OCI-LY3 (cell line): Measurements from ENCODE around the gene OLFM4.

Source experiments
- H2AFZ ChIP-seq: fragments of 200-600, 300-600 bp; shearing (Covaris generic); 2 replicates; pipeline ENCODE4 v1.6.0; 2014; ENCODE audit warnings: antibody characterized with exemption, low read depth, low read length
- H3K27ac ChIP-seq: fragments of 200-600, 300-600 bp; sonication (generic); 2 replicates; pipeline ENCODE4 v1.5.1; 2014; ENCODE audit warnings: mild to moderate bottlenecking, low read length, moderate library complexity, mixed read lengths
- H3K27me3 ChIP-seq: fragments of 200-600, 300-600 bp; sonication (generic); 2 replicates; pipeline ENCODE4 v1.6.1; 2014; ENCODE audit warnings: low read depth, low read length, mixed read lengths
- H3K36me3 ChIP-seq: fragments of 200-600, 300-600 bp; sonication (generic); replicated peaks from 2 replicates; pipeline ENCODE3; 2014; ENCODE audit warnings: low read depth, low read length, mixed read lengths
- H3K4me1 ChIP-seq: fragments of 300-600, 200-600 bp; sonication (generic); 2 replicates; pipeline ENCODE4 v1.6.1; 2014; ENCODE audit warnings: low read length, mixed read lengths
- H3K4me2 ChIP-seq: fragments of 200-600, 300-600 bp; sonication (generic); 2 replicates; pipeline ENCODE4 v1.6.1; 2014; ENCODE audit warnings: low read length, mixed read lengths
- H3K4me3 ChIP-seq: fragments of 300-600, 200-600 bp; sonication (generic); 2 replicates; pipeline ENCODE4 v1.5.1; 2014; ENCODE audit warnings: antibody characterized with exemption, mild to moderate bottlenecking, low read length, moderate library complexity
- H3K79me2 ChIP-seq: fragments of 300-600, 200-600 bp; shearing (Covaris generic); 2 replicates; pipeline ENCODE4 v1.6.1; 2014; ENCODE audit warnings: mild to moderate bottlenecking, low read length, mixed read lengths
- H3K9ac ChIP-seq: fragments of 300-600, 200-600 bp; shearing (Covaris generic); 2 replicates; pipeline ENCODE4 v1.6.0; 2014; ENCODE audit warnings: mild to moderate bottlenecking, low read length, moderate library complexity
- H3K9me3 ChIP-seq: fragments of 200-600, 300-600 bp; shearing (Covaris generic); 2 replicates; pipeline ENCODE4 v1.6.1; 2014; ENCODE audit warnings: low read length, mixed read lengths; ENCODE audit not compliant: insufficient read depth
- H4K20me1 ChIP-seq: fragments of 200-600, 300-600 bp; sonication (generic); 2 replicates; pipeline ENCODE4 v1.6.1; 2016; ENCODE audit warnings: low read length, mixed read lengths; ENCODE audit not compliant: insufficient read depth
- CTCF ChIP-seq: fragments of 200-600, 300-600 bp; sonication (generic); IDR thresholded peaks from 2 replicates; pipeline ENCODE4 v1.5.1; 2014; ENCODE audit warnings: antibody characterized with exemption, low read length, low read depth
- EZH2phosphoT487 ChIP-seq: fragments of 200-600 bp; shearing (Covaris generic); IDR thresholded peaks from 2 replicates; pipeline ENCODE4 v1.6.1; 2018; ENCODE audit warnings: antibody characterized with exemption, mixed run types, low read depth

The OLFM4 gene

DNA sequence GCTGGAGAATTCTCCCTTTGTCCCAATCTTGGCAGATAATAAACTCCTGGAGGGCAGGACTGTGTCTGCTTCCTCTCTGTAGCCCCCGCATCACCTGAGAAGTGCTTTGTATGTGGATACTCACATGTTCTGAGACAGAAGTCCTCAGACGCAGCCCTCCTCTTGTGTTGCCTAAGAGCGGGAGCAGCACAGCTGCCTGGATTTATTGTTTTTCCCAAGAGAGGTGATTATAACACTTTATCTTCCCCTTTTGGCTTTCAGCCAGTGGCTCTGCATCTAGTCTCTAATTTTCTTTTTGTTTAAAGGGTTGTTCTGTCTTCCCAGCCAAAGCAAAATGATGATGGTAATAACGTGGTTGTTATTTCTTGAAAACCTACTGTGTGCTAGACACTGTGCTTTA is 36.1 kb downstream of the OLFM4 start:
- Histone ChIP-seq H3K4me2 (no peak overlapping the region), H3K27ac (no peak overlapping the region), H3K36me3 (no peaks in the 10 kb centered on the region), H2AFZ (no peak overlapping the region), H3K9me3 (no peaks in the 10 kb centered on the region), H3K79me2 (no peaks in the 10 kb centered on the region), H3K27me3 (peaks cover 42% of the 10 kb centered on the region), H3K4me1 (no peaks in the 10 kb centered on the region), H4K20me1 (no peaks in the 10 kb centered on the region), H3K9ac (no peak overlapping the region), H3K4me3 (no peak overlapping the region)
- TF ChIP-seq CTCF (no peak), EZH2phosphoT487 (no peak)

GRCh38 chr13:53066411-53066810 is 37.8 kb downstream of the OLFM4 start:
- H3K9ac ChIP-seq = no peak overlapping the region
- H4K20me1 ChIP-seq = no peaks in the 10 kb centered on the region
- no peak overlapping the region for H3K27ac ChIP-seq
- H3K4me1 ChIP-seq = no peaks in the 10 kb centered on the region
- H3K4me2 ChIP-seq = no peak overlapping the region
- TF ChIP-seq EZH2phosphoT487 (no peak), CTCF (no peak)
- no peaks in the 10 kb centered on the region for H3K79me2 ChIP-seq
- no peaks in the 10 kb centered on the region for H3K36me3 ChIP-seq
- H3K4me3 ChIP-seq = no peak overlapping the region
- H2AFZ ChIP-seq = no peak overlapping the region
- peaks cover 42% of the 10 kb centered on the region for H3K27me3 ChIP-seq
- H3K9me3 ChIP-seq = no peaks in the 10 kb centered on the region

GRCh38 chr13:53068585-53069520 is 40.2 kb downstream of the OLFM4 start:
- H3K4me1 ChIP-seq = no peaks in the 10 kb centered on the region
- H3K27me3 ChIP-seq = peaks cover 42% of the 10 kb centered on the region
- no peaks in the 10 kb centered on the region for H3K36me3 ChIP-seq
- H3K27ac ChIP-seq = no peak overlapping the region
- no peaks in the 10 kb centered on the region for H3K9me3 ChIP-seq
- H3K4me3 ChIP-seq = no peak overlapping the region
- H3K9ac ChIP-seq = no peak overlapping the region
- TF ChIP-seq EZH2phosphoT487 (no peak), CTCF (no peak)
- H3K4me2 ChIP-seq = no peak overlapping the region
- H2AFZ ChIP-seq = no peak overlapping the region
- H4K20me1 ChIP-seq = no peaks in the 10 kb centered on the region
- H3K79me2 ChIP-seq = no peaks in the 10 kb centered on the region

DNA sequence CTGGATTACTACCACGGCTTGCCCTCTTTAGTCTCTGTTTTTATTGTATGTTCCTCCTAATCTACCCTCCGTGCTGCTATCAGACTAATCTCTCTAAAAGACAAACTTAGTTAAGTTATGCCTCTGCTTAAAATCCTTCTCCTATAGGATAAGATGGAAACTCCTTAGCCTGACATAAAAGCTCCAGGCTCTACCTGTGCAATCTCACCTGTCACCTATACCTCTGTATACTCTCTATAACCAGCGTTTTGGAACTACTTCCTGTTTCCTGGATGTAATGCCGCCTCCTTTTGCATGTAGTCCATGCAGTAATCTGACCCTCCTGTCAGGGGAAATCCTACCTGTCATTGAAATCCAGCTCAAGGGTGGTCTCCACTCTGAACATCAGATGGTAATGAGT is 41.2 kb downstream of the OLFM4 start:
- Histone ChIP-seq H3K4me3 (no peak overlapping the region), H3K9ac (no peak overlapping the region), H3K27me3 (peaks cover 39% of the 10 kb centered on the region), H2AFZ (no peak overlapping the region), H4K20me1 (no peaks in the 10 kb centered on the region), H3K4me2 (no peak overlapping the region), H3K4me1 (no peaks in the 10 kb centered on the region), H3K9me3 (no peaks in the 10 kb centered on the region), H3K36me3 (no peaks in the 10 kb centered on the region), H3K79me2 (no peaks in the 10 kb centered on the region), H3K27ac (no peak overlapping the region)
- TF ChIP-seq CTCF = no peak
- no peak for TF ChIP-seq EZH2phosphoT487
